Endothelial cell of umbilical vein (primary cell): ENCODE data around the gene RBM42. TPM values are rescaled to one million over a fixed set of nuclear protein-coding genes. Genes with fewer than 3 reads are reported as not detected.
"Not testable (repeated sequence)": the region's sequence is repeated elsewhere in the genome, so short reads cannot be mapped to it uniquely, and the experiment has no call there.

ENCODE experiments used
- BruUV-seq: library from RNA; stranded (reverse); fragments of 400-500 nt; replicated peaks from 2 replicates; lab custom pipeline; 2021; lab: Mats Ljungman, UMichigan
- CTCF ChIA-PET: fragments of 300-600, 350-600 bp; sonication (Branson Sonifier 250); formaldehyde crosslinking; loops from one replicate; lab custom pipeline; 2021; ENCODE audit warnings: antibody characterized with exemption, inconsistent platforms; lab: Charles Lee
- POLR2A ChIA-PET: fragments of 300-600, 350-600 bp; sonication (Branson Sonifier 250); formaldehyde crosslinking; loops from one replicate; lab custom pipeline; 2021; ENCODE audit warnings: antibody characterized with exemption, inconsistent platforms; lab: Charles Lee
- DNase-seq: peaks from one replicate; pipeline ENCODE4 v3.0.0-alpha.2; 2011; ENCODE audit warnings: low read depth, low spot score
- FAIRE-seq: peaks from 2 replicates; lab custom pipeline; 2011; peaks lifted over from hg19 to GRCh38; lab: Jason Lieb, UNC
- H2AFZ ChIP-seq: 2 replicates; pipeline ENCODE4 v1.6.0; 2012; ENCODE audit warnings: low read depth, low read length, control low read depth, inconsistent platforms
- H3K27ac ChIP-seq: 2 replicates; pipeline ENCODE4 v1.5.1; 2011; ENCODE audit warnings: low read depth, mild to moderate bottlenecking, control low read depth, low read length, moderate library complexity; ENCODE audit not compliant: insufficient read depth
- H3K27me3 ChIP-seq, 2 experiments: 2 replicates each; pipeline versions ENCODE4 v1.6.0 to v1.6.1; 2011; ENCODE audit warnings: low read length in 2 of 2, mixed read lengths in 1 of 2; ENCODE audit not compliant: control insufficient read depth in 2 of 2, insufficient read depth in 2 of 2
- H3K36me3 ChIP-seq, 2 experiments: 2 replicates in 1 of 2; 3 replicates in 1 of 2; pipeline ENCODE4 v1.5.1; 2011; ENCODE audit warnings: low read length in 2 of 2, mild to moderate bottlenecking in 1 of 2, moderate library complexity in 1 of 2; ENCODE audit not compliant: control insufficient read depth in 2 of 2, insufficient read depth in 2 of 2; ENCODE audit errors: extremely low read depth in 1 of 2
- H3K4me1 ChIP-seq: 3 replicates; pipeline ENCODE4 v1.5.1; 2011; ENCODE audit warnings: mild to moderate bottlenecking, low read length; ENCODE audit not compliant: control insufficient read depth, insufficient read depth; ENCODE audit errors: extremely low read depth
- H3K4me2 ChIP-seq: 2 replicates; pipeline ENCODE4 v1.6.1; 2011; ENCODE audit warnings: low read length, control low read depth, mixed read lengths; ENCODE audit not compliant: insufficient read depth
- H3K4me3 ChIP-seq, 3 experiments: fragments of 200-600 bp in 1 of 3; sonication (generic), shearing (Covaris generic) in 1 of 3; replicated peaks in 1 of 3; 2 replicates each; pipeline ENCODE4 v1.5.1; 2011 to 2016; ENCODE audit warnings: control low read depth in 3 of 3, low read length in 3 of 3, mild to moderate bottlenecking in 2 of 3, inconsistent platforms in 1 of 3, low read depth in 1 of 3, moderate library complexity in 1 of 3; ENCODE audit not compliant: insufficient read depth in 1 of 3
- H3K79me2 ChIP-seq: 2 replicates; pipeline ENCODE4 v1.6.0; 2012; ENCODE audit warnings: low read length, inconsistent platforms; ENCODE audit not compliant: control insufficient read depth, insufficient read depth
- H3K9ac ChIP-seq: replicated peaks from 2 replicates; pipeline ENCODE3; 2011; ENCODE audit warnings: low read length, control low read depth; ENCODE audit not compliant: insufficient read depth; ENCODE audit errors: extremely low read depth
- H3K9me1 ChIP-seq: replicated peaks from 3 replicates; pipeline ENCODE4 v1.6.0; 2011; ENCODE audit warnings: mild to moderate bottlenecking, low read length; ENCODE audit not compliant: control insufficient read depth, insufficient read depth; ENCODE audit errors: extremely low read depth
- H3K9me3 ChIP-seq: replicated peaks from 2 replicates; pipeline ENCODE4 v1.5.1; 2012; ENCODE audit warnings: low read length, inconsistent platforms; ENCODE audit not compliant: control insufficient read depth, insufficient read depth
- H4K20me1 ChIP-seq: replicated peaks from 2 replicates; pipeline ENCODE3; 2011; ENCODE audit warnings: mild to moderate bottlenecking, low read length; ENCODE audit not compliant: control insufficient read depth, insufficient read depth; ENCODE audit errors: extremely low read depth
- CTCF ChIP-seq, 2 donors: IDR thresholded peaks; 1 replicate in 1 of 2; 2 replicates in 1 of 2; pipeline ENCODE4 v1.5.1; 2011; ENCODE audit warnings: low read length in 2 of 2, mild to moderate bottlenecking in 2 of 2, moderate library complexity in 2 of 2, control low read depth in 1 of 2, inconsistent platforms in 1 of 2, low read depth in 1 of 2; ENCODE audit not compliant: insufficient read depth in 1 of 2; ENCODE audit errors: extremely low read depth in 1 of 2
- FOS ChIP-seq: IDR thresholded peaks from 2 replicates; pipeline ENCODE4 v1.6.1; 2011; ENCODE audit warnings: mild to moderate bottlenecking, low read length, moderate library complexity, borderline replicate concordance; ENCODE audit not compliant: insufficient read depth
- MAX ChIP-seq: IDR thresholded peaks from 2 replicates; pipeline ENCODE4 v1.6.1; 2011; ENCODE audit not compliant: insufficient read depth, insufficient read length
- dilution Hi-C: fragments of 300-500 bp; cut with MboI; formaldehyde crosslinking; loops from one replicate; pipeline ENCODE4 v1.15.0; 2019; ENCODE audit warnings: low sequenced_read_pairs; ENCODE audit not compliant: extremely low pct_ligation_motif_present
- intact Hi-C: fragments of 100-400 bp; cut with micrococcal nuclease; formaldehyde crosslinking; loops from one replicate; pipeline ENCODE4 v1.10.0; 2022
- polyA plus RNA-seq, 4 experiments: library from polyadenylated mRNA; depleted of rRNA in 3 of 4; stranded (reverse) in 3 of 4; unstranded in 1 of 4; fragments of >200 nt; gene quantifications; 2 replicates each; pipeline versions ENCODE4 v1.2.1 to v1.2.3, GENCODE V29; 2011 to 2012; ENCODE audit warnings: missing spikeins in 1 of 4
- total RNA-seq: library from RNA; stranded (reverse); gene quantifications from 2 replicates; pipeline ENCODE4 v1.2.3, GENCODE V29; 2021

Gene RBM42
- total and polyA plus RNA-seq, 2 donors (not counting 3 experiments of a cell fraction or from before 2014, with no cell fraction given): 78.3 to 97.3 TPM

- no peak for DNase-seq
- no peaks in the 10 kb centered on the region for H3K9me1 ChIP-seq
- dilution Hi-C loops: no loop called here
- H3K4me2 ChIP-seq: no peak overlapping the region
- H3K9ac ChIP-seq: no peak overlapping the region
- H2AFZ ChIP-seq: no peak overlapping the region
- no peaks in the 10 kb centered on the region for H3K27me3 ChIP-seq
- H3K79me2 ChIP-seq: no peaks in the 10 kb centered on the region
- TF ChIP-seq CTCF (IDR thresholded peaks at IDR 0.05; ENCODE audit: extremely low read depth in 1 of 2, insufficient read depth in 1 of 2, low read depth in 1 of 2, low read length in 2 of 2): no peak
- no peak for TF ChIP-seq FOS
- no peak for TF ChIP-seq MAX
- no peak overlapping the region for H3K4me3 ChIP-seq
- H3K36me3 ChIP-seq: no peaks in the 10 kb centered on the region
- H3K9me3 ChIP-seq: no peaks in the 10 kb centered on the region
- intact Hi-C loops: no loop called here
- no peak for FAIRE-seq
- BruUV-seq: no TSS peak
- no peaks in the 10 kb centered on the region for H4K20me1 ChIP-seq
- no peak overlapping the region for H3K27ac ChIP-seq
- ChIA-PET POLR2A (no interaction called here), CTCF (interaction anchor here (1.0 kb wide), 1 partner anchor 90 kb away, joined by 3 read pairs; no protein-coding TSS in a partner anchor)
- H3K4me1 ChIP-seq: no peaks in the 10 kb centered on the region
Measured at GRCh38 chr19:35596366-35596999, 32.4 kb upstream of the RBM42 start.

GRCh38 chr19:35601971-35602370 is 26.9 kb upstream of the RBM42 start:
- no peak overlapping the region for H2AFZ ChIP-seq
- FAIRE-seq: no peak
- no peak overlapping the region for H3K9ac ChIP-seq
- no peak overlapping the region for H3K4me3 ChIP-seq
- no peaks in the 10 kb centered on the region for H3K4me1 ChIP-seq
- no peaks in the 10 kb centered on the region for H4K20me1 ChIP-seq
- TF ChIP-seq FOS: no peak
- ChIA-PET CTCF (interaction anchor here (0.6 kb wide), 1 partner anchor 105 kb away, joined by 3 read pairs; no protein-coding TSS in a partner anchor), POLR2A (no interaction called here)
- H3K36me3 ChIP-seq: no peaks in the 10 kb centered on the region
- no peaks in the 10 kb centered on the region for H3K9me3 ChIP-seq
- DNase-seq: no peak
- dilution Hi-C loops (no loop called here), intact Hi-C loops (no loop called here)
- no peaks in the 10 kb centered on the region for H3K79me2 ChIP-seq
- no peak overlapping the region for H3K27ac ChIP-seq
- no peak overlapping the region for H3K4me2 ChIP-seq
- no peaks in the 10 kb centered on the region for H3K9me1 ChIP-seq
- no peaks in the 10 kb centered on the region for H3K27me3 ChIP-seq
- BruUV-seq: no TSS peak

- FAIRE-seq, H3K79me2 ChIP-seq, H3K36me3 ChIP-seq, DNase-seq, H3K4me2 ChIP-seq, H2AFZ ChIP-seq, H3K27me3 ChIP-seq, dilution Hi-C loops, H4K20me1 ChIP-seq, H3K9ac ChIP-seq, H3K9me1 ChIP-seq, H3K4me3 ChIP-seq, POLR2A ChIA-PET, BruUV-seq, H3K4me1 ChIP-seq, H3K27ac ChIP-seq, H3K9me3 ChIP-seq, intact Hi-C loops: not testable (repeated sequence)
- CTCF ChIA-PET: interaction anchor here (1.4 kb wide), 1 partner anchor 94 kb away, joined by 4 read pairs; no protein-coding TSS in a partner anchor
Measured at GRCh38 chr19:35604436-35604835, 24.4 kb upstream of the RBM42 start.
